GM20431 (cell line): ENCODE results near the gene SCFD2.
"Not testable (repeated sequence)": the region's sequence is repeated elsewhere in the genome, so short reads cannot be mapped to it uniquely, and the experiment has no call there.

Source experiments
- in situ Hi-C: fragments of 300-500 bp; cut with MseI, MboI; formaldehyde crosslinking; loops from one replicate; pipeline ENCODE4 v1.15.0; 2020; ENCODE audit warnings: low sequenced_read_pairs; ENCODE audit not compliant: unreplicated experiment

SCFD2 gene

GRCh38 chr4:53365486-53366300 lies at the start of gene SCFD2:
Gene SCFD2, minus strand, starts transcription at chr4:53366061.
- in situ Hi-C loops: no loop called here

GRCh38 chr4:53409479-53409878 lies 43.6 kb upstream of the SCFD2 start:
- in situ Hi-C loops: not testable (repeated sequence)

- in situ Hi-C loops: no loop called here
Observed at GRCh38 chr4:53380221-53380620, 14.4 kb upstream of the SCFD2 start.

- in situ Hi-C loops: no loop called here
Observed at GRCh38 chr4:53378171-53378482, 12.3 kb upstream of the SCFD2 start.

GRCh38 chr4:53377319-53378170 lies 11.7 kb upstream of the SCFD2 start, which contains the start of gene FIP1L1:
Gene FIP1L1, plus strand, starts transcription at chr4:53377641. Its CDS starts 198 bp downstream, at chr4:53377839.
- in situ Hi-C loops: no loop called here

- in situ Hi-C loops: no loop called here
Observed at GRCh38 chr4:53376900-53377299, 11.0 kb upstream of the SCFD2 start.

GRCh38 chr4:53374777-53375258 lies 9.0 kb upstream of the SCFD2 start:
- in situ Hi-C loops: no loop called here

GRCh38 chr4:53371843-53372521 lies 6.1 kb upstream of the SCFD2 start:
- in situ Hi-C loops: no loop called here

GRCh38 chr4:53371049-53371448 lies 5.2 kb upstream of the SCFD2 start:
- in situ Hi-C loops: no loop called here

GRCh38 chr4:53367721-53368120 lies 1.9 kb upstream of the SCFD2 start:
- in situ Hi-C loops: no loop called here

- in situ Hi-C loops: no loop called here
Observed at GRCh38 chr4:53366301-53366716, 448 bp upstream of the SCFD2 start.

- in situ Hi-C loops: no loop called here
Observed at GRCh38 chr4:53365121-53365485, 758 bp downstream of the SCFD2 start.

- in situ Hi-C loops: no loop called here
Observed at GRCh38 chr4:53364624-53365023, 1.2 kb downstream of the SCFD2 start.

- in situ Hi-C loops: no loop called here
Observed at GRCh38 chr4:53362093-53362492, 3.8 kb downstream of the SCFD2 start.

GRCh38 chr4:53361451-53361850 lies 4.4 kb downstream of the SCFD2 start:
- in situ Hi-C loops: no loop called here

GRCh38 chr4:53355930-53356521 lies 9.8 kb downstream of the SCFD2 start:
- in situ Hi-C loops: no loop called here

- in situ Hi-C loops: no loop called here
Observed at GRCh38 chr4:53354012-53354722, 11.7 kb downstream of the SCFD2 start.

- in situ Hi-C loops: no loop called here
Observed at GRCh38 chr4:53349091-53349491, 16.8 kb downstream of the SCFD2 start.

- in situ Hi-C loops: no loop called here
Observed at GRCh38 chr4:53348046-53348445, 17.8 kb downstream of the SCFD2 start.
